Activated naive CD8-positive, alpha-beta T cell treated with anti-CD3 and anti-CD28 coated beads, Interleukin-2, amount 50 U/mL, for 16 hours (primary cell): ENCODE results near the gene PRR5.

ENCODE experiments used
- DNase-seq: peaks from one replicate; pipeline ENCODE4 v3.0.0-alpha.2; 2020; ENCODE audit warnings: low read depth, low spot score

Gene PRR5

DNA sequence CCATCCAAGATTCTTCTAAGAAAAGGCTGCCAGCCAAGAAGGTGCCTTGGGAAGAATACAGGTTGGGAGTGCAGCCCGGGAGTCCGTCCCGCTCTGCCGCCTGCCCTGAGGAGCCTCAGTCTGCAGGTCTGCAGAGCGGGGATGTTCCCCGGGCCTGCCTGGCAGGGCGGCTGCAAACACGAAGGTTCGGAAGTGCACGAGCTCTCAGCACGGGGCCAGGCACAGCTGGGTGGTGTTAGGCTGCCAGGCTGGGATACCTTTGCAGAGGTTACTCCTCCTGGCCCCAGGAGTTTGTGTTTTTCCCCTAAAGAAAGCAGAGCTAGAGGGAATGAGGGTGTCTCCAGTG is 9.4 kb upstream of the PRR5 start:
- DNase-seq: no peak

DNA sequence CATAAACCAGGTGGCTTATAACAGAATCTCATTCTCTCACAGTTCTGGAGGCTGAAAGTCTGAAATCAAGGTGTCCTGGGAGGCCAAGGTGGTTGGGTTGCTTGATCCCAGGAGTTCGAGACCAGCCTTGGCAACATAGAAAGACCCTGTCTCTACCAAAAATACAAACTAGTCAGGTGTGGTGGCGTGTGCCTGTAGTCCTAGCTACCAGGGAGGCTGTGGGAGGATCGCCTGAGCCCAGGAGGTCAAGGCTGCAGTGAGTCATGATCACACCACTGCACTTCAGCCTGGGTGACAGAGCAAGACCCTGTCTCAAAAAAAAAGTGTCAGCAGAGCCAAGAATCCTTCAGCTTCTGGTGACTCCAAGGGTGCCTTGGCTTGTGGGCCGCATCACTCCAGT is 8.9 kb upstream of the PRR5 start:
- no peak for DNase-seq

DNA sequence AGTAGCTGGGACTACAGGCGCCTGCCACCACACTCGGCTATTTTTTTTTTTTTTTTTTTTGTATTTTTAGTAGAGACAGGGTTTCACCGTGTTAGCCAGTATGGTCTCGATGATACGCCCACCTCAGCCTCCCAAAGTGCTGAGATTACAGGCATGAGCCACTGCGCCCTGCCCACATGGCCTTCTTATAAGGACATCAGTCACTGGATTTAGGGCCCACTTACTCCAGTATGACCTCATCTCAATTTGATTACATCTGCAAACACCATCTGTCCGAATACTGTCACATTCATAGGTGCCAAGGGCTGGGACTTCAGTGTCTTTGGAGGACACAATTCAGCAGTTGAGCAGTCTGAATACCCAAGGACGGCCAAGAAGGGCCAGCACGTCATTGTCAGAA is 8.2 kb upstream of the PRR5 start:
- DNase-seq: no peak

DNA sequence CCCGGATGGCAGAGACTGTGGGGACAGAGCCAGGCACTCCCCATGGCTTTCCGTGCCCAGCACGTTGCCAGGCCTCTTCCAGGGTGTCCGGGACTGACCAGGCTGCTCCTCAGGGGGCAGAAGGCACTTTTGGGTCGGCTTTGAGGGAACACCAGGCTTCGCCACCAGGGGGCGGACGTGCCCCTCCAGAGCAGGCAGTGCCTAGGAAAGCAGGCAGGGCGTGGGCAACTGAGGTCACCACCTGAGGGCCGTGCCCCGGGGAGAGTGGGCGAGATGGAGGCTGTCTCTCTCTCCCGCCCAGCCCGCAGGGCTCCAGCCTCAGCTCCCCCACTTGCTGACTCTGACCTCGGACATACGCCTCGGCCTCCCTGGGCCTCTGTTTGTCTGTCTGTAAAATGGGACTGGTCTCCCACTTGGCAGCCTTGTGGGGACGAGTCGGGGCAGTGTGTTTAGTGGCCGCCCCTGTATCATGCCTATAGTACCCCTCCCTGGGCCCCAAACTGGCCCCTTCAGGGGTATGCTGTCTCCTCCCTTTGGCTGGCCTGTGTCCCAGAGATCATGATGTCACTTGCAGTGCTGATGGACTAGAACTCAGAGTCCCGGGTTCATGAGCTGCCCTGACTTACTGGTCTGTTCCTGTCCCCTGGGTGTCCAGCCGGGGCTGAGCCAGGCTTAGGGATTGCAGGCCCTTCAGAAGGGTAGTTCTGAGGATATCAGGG is 4.4 kb upstream of the PRR5 start:
- DNase-seq: peak; percentile 69

DNA sequence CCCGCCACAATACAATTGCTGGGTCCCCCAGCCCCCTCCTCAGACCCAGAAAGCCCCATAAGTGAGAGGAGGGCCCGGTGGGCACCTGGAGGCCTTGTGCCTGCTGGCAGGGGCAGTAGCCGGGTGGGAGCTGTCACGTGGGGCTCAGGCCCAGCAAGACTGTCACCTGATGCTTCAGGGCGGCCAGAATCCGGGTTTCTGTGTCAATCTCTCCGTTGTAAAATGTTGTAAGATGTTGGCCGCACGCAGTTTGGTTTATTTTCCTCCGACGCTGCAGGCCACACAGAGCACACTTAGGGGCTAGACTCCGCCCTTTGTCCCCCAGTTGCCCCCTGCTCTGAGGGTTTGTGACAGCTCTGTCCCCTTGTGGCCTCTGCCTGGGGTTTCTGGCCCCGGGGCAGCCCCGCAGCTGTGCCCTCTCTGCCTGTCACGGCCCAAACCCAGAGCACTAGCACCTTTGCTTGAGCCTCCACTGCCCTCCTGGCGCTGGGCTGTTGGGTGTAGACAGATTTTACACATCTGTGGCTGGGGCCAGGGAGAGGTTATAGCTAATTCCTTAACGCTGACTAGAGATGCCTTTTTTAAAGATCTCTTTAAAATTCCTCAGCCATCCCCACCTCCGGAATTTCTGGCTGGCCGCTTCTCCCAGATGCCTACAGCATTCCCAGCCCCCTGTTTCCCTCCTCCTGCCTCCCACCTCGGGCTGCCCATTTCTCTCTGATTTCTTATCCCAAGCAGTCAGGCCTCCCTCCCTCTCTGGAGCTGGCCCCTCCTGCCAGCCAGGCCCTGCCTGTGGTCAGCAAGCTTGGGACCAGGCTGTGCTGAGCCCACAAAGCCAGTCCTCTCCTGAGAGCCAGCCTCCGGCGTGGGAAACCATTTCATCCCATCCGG is 3.2 kb upstream of the PRR5 start:
- DNase-seq: no peak

DNA sequence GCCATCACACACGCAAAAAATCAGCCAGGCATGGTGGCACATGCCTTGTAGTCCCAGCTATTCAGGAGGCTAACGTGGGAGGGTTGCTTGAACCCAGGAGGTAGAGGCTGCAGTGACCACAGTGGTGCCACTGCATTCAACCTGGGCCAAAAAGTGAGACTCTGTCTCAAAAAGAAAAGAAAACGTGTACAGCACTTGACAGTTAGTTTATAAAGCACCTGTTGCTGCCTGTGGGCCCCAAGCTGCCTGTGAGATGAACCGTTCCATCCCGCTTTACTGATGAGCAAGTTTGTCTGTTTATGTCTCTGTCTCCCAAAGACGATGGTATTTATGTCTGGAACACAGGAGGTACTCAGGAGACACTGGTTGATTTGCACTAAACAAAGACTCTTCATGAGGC is 1.5 kb upstream of the PRR5 start:
- DNase-seq: no peak

DNA sequence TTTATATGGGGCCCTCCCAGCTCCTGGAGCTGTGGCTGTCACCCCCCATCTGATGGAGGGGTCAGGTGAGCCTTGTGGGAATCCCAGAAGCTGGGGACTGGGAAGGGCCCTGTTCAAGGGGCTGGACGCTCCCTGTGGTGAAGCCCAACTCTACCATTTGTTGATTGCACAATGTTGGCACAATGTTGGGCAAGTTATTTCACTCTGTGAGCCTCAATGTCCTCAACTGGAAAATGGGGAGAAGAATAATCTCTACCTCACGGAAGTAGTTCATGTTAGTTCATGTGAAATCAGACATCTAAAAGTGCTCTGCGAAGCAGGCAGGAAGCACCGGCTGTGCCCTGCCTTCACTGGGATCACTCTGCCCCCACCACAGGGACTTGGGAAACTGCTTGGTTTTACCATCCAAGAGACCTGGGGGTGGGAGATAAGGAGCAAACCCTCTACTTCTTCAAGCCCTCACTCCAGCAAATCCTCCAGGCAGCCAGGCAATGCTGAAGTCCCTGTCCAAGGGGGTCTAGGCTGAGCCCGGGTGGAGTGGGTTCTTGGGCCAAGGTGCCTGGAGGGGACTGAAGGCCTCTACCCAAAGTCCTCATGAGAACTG is 715 bp upstream of the PRR5 start:
- DNase-seq: no peak

DNA sequence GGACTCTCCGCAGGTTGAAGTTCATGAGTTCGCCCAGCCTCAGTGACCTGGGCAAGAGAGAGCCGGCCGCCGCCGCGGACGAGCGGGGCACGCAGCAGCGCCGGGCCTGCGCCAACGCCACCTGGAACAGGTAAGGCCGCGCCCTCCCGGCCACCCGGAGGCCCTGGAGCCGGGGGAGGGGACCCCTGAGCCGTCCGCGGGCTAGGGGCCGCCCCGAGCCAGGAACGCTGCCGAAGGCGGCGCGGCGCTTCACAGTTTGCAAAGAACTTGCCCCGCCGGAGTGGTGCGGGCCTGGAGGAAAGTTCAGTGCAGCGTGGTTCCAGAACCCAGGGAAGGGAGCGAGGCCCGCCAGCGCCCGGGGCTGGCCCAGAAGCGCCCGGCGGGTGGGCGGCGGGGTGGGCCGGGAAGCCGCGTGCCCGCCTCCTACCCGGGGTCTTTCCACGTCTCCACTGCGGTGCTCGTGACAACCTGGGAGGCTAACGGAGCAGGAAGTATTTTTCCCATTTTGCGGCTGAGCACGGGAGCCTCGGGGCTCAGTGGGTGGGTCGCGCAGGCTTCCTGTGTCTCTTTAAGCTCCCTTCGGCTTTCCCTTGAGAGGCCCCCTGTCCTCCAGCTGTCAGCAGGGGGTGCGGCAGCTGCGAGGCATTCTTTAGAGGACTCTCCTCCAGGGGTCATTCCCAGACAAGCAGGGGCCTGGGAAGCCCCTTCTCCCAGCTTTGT is 635 bp downstream of the PRR5 start:
- DNase-seq: no peak

DNA sequence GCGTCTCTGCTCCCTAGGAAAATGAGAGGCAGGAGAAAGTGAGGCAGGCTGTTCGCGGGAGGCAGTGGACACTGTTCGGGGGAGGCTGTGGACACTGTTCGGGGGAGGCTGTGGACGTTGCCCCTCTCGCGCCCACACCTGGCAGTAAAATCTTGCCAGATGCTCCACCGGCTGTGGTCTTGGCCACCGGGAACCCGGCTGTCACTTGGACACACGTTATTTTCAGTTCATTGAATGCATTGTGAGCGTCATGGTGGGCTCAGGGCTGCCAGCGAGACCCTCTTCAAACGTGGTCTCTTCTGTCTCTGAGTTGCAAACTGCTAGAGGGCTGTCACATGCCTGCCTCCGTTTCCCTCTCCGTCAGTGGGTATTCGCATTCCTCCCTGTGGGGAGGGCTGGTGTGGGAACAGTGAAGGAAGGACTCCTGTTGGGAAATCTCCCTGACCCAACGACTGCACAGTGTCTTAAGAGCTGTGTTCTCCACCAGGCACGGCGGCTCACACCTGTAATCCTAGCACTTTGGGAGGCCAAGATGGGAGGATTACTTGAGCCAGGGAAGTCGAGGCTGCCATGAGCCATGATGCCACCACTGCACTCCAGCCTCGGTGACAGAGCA is 1.4 kb downstream of the PRR5 start:
- no peak for DNase-seq

DNA sequence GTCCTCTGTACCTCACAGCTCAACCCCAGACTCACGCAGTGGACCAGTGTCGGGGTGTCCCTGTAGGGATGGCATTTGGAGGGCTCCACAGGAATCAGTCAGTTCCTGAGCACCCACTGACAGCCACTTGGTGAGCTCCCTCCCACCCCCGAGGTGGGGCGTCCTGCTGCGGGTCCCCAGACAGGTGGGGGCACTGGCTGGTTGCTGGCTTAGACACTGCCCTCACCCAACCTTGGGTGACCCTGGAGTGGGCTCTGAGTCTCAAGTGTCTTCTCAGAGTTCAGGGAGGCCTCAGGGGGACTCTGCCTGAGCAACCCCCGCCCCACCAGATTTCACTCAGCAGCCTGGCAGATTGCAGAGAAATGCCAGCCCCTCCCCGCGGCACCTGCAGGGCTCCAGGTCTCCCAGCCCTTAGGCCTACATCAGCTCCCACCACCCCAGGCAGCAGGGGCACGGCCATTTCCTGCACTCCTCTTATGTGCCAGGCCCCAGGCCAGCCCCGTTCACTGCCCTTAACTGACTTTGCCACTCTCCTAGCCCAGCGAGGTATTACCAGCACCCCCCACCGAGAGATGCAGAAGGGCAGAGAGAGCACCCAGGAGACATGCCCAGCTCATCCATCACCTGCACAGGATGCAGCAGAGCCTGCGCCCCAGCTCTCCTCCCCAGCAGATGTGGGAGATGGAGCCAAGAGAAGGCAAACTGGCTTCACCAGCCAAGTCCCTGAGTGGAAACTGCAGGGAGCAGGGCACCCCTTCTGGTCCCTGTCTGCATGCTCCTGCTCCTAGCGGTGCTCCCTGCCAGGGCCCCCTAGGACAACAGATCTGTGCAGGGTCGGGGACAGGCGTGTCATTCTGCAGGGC is 2.4 kb downstream of the PRR5 start:
- no peak for DNase-seq

DNA sequence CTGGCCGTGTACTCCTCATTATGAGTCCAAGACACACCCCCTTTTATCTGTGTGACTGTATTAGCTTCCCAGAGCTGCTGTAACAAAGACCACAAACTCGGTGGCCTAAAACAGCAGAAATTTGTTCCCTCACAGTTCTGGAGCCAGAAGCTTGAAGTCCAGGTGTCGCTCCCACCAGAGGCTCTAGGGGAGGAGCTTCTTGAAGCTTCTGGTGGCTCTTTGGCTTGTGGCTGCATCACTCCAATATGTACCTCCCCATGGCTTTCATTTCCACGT is 3.0 kb downstream of the PRR5 start:
- DNase-seq: no peak

DNA sequence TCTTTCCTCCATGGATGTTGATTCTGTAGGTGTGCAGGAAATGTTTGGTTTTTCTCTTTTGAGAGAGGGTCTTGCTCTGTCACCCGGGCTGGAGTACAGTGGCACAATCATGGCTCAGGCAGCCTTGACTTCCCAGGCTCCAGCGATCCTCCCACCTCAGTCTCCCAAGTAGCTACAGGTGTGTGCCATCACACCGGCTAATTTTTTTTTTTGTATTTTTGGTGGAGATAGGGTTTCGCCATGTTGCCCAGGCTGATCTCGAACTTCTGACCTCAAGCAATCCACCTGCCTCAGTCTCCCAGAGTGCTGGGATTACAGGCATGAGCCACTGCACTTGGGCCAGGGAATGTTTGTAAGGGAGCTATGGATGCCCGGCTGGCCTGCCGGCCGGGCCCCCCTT is 4.5 kb downstream of the PRR5 start:
- no peak for DNase-seq

DNA sequence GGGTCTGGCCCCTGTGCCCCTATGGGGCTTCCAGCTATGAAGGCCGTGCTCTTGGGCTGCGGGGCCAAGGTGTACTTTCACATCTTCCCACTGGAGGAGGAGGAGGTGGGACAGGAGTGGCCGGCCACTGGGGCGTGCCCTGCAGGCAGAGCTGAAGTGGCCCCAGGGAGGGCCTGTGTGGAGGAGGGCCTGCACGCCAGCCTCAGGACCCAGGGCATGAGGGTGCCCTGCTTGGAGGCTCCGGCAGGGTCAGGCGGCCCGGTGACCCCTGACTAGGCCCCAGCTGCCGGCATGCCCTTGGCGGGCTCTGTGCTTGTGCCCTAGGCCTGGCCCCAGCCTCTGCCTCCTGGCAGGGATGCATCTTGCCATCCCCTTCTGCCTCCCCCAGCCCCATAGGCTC is 5.2 kb downstream of the PRR5 start:
- no peak for DNase-seq

DNA sequence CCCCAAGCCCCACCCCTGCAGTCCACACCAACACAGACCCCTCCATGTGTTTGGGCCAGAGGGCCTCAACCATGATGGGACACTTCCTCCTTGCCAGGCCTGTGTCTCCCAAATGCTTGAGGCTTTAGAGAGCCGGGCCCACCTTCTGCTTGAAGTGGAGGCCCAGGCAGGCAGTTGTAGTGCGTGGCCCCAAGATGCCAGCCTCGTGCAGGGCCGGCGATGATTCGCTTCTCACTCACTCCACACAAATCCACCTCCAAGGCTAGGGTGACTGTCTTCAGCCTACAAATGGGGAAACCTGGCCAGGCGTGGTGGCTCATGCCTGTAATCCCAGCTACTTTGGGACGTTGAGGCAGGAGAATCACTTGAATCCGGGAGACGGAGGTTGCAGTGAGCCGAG is 5.7 kb downstream of the PRR5 start:
- DNase-seq: no peak

DNA sequence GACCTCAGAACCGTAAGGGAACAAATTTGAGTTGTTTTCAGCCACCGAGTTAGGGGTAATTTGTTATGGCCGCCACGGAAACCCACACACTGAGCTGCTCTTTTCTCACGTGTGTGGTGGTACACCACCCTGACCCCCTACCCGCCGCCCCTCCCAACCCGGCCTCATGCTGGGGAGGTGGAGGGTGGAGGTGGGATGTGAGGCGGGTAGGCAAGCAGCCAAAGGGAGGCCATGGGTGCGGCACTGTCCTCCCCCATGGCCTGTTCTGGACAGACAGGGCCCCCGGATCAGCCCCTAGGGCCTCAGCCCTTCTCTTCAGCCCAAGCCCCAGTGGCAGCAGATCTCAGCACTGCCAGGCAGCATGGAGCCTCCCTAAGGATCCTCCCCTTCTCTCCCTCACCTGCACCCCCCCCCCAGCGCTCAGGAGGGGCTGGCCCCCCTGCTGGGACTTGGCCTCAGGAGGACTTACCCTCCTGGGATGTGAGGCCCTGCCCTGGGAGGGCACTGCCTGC is 7.9 kb downstream of the PRR5 start:
- no peak for DNase-seq

DNA sequence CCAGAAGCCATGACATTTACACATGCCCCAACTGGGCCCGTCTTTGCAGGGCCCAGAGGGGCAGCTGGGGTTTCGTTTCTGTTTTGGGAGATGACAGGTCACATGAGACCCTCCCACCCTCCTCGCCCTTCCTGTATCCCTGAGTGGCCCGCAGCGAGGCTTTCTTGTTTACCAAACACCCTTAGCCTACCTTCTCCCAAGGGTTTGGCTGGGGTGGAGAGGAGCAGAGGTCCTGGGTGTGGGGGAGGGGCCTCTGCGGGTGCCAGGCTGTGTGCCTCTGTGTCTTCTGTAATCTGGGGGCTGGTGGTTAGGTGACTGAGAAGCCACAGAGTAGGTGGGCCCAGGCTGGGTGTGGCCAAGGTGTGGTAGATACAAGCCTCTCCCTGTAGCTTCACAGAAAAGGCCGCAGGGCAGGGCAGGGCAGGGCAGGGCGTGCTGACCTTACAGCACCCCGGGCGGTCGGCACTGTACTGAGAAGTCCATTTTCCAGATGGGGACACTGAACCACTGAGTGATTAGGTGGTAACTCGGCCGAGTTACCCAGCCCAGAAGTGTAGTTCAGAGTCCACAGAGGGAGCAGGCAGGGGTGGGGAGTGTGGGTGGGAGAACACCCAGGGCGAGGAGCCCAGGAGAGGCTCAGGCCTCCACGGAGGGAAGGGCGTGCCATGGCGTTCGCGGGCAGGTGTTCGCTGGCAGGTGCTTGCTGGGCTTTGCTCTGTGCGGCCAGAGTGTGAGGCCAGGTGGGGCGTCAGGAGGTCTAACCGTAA is 8.7 kb downstream of the PRR5 start:
- no peak for DNase-seq

DNA sequence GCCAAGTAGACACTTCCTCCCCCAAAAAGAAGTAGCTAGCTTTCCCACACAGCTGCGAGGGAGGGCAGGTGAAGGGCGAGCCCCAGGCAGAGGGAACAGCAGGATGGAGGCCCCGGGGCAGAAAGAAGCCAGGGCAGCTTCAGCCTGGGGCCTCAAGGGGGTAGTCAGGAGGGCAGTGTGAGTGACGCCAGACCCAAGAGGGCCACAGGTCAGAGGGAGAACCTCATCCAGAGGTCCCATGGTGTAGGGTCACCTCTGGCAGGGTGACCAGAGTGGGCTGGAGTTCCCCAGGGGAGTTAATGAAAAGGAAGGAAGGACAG is 9.2 kb downstream of the PRR5 start:
- DNase-seq: no peak

DNA sequence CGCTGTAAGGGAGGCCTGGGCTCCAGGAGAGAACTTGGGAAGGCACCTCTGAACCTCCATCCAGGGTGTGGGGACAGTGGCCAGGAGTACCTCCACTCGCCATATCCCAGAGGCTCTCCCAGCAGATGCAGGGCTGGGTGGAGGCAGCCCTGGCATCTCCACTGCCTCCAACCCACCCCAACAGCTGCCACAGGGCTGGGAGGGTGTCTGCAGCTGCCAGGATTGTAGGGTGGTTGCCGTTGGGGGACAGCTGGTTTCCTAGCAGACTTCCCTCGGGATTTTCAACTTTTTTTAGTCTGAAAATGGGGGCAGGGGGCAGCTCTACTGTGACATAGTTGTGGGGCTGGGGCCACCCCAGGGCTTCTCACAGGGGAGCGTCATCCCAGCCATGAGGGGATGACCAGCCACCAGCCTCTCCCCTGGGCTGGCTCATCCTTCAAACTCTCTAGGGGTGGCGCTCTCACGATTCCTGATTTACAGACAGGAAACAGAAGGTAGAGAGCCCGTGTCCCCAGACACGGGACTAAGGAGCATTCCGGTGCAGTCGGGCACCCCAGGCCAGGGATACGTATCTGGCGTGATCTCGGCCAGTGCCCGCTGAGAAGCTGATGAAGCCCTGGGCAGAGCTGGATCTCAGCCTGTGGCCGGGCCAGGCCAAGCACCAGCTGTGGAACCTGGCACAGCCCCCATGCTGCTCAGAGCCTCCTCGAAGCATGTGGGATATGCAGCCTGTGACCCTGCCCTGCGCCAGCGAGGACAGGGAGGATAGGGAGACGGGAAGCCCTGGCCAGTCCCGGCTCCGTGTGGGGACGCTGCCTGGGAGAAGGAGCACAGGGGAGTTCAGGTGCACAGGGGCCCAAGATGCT is 9.9 kb downstream of the PRR5 start:
- DNase-seq: no peak

DNA sequence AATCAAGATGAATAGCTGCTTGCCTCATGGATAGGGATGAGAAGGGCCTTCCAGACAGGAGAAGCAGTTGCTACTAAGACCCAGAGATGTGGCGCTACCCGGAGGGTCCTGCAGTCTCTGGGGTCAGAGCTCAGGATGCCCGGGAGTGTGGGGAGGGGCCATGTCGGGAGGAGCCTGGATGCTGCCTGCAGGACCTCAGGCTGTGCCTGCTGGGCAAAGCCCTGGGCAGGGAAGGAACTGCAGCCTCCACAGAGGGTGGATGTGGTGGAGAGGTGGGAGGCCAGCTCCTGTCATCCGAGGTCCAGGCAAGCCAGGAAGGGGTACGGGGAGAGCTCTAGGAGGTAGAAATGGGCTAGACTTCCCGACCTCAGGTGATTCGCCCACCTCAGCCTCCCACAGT is 11.0 kb downstream of the PRR5 start:
- DNase-seq: no peak
